Keratinocyte (primary cell): ENCODE results near the gene BMP7. TPM values are rescaled to one million over a fixed set of nuclear protein-coding genes. Genes with fewer than 3 reads are reported as not detected.

Source experiments
- DNase-seq: peaks from one replicate; pipeline ENCODE4 v3.0.0-alpha.2; 2011; ENCODE audit warnings: low read depth, missing footprints, low spot score
- FAIRE-seq: peaks from 2 replicates; lab custom pipeline; 2011; peaks lifted over from hg19 to GRCh38; lab: Jason Lieb, UNC
- H2AFZ ChIP-seq: 2 replicates; pipeline ENCODE4 v1.6.0; 2012; ENCODE audit warnings: low read length, control low read depth, inconsistent platforms; ENCODE audit not compliant: control insufficient read depth
- H3K27ac ChIP-seq: 2 replicates; pipeline ENCODE4 v1.5.1; 2011; ENCODE audit warnings: low read length; ENCODE audit not compliant: control insufficient read depth, insufficient read depth
- H3K27me3 ChIP-seq: 3 replicates; pipeline ENCODE4 v1.6.0; 2011; ENCODE audit warnings: low read length; ENCODE audit not compliant: control insufficient read depth, insufficient read depth; ENCODE audit errors: extremely low read depth
- H3K36me3 ChIP-seq, 2 experiments: 2 replicates in 1 of 2; 3 replicates in 1 of 2; pipeline ENCODE4 v1.5.1; 2011; ENCODE audit warnings: low read length in 2 of 2, mild to moderate bottlenecking in 1 of 2; ENCODE audit not compliant: control insufficient read depth in 2 of 2, insufficient read depth in 2 of 2; ENCODE audit errors: extremely low read depth in 1 of 2
- H3K4me1 ChIP-seq: 3 replicates; pipeline ENCODE4 v1.5.1; 2011; ENCODE audit warnings: low read length; ENCODE audit not compliant: control insufficient read depth, insufficient read depth; ENCODE audit errors: extremely low read depth
- H3K4me2 ChIP-seq: 3 replicates; pipeline ENCODE4 v1.6.0; 2011; ENCODE audit warnings: low read depth, low read length; ENCODE audit not compliant: control insufficient read depth, insufficient read depth; ENCODE audit errors: extremely low read depth
- H3K4me3 ChIP-seq, 3 experiments: fragments of 200-600 bp in 1 of 3; sonication (generic) in 1 of 3; 2 replicates in 2 of 3; 3 replicates in 1 of 3; pipeline ENCODE4 v1.5.1; 2011 to 2016; ENCODE audit warnings: low read length in 3 of 3, mild to moderate bottlenecking in 3 of 3, control low read depth in 2 of 3, inconsistent platforms in 1 of 3, low read depth in 1 of 3, mixed read lengths in 1 of 3, mixed run types in 1 of 3, moderate library complexity in 1 of 3; ENCODE audit not compliant: control insufficient read depth in 2 of 3, insufficient read depth in 2 of 3; ENCODE audit errors: extremely low read depth in 1 of 3
- H3K79me2 ChIP-seq: 2 replicates; pipeline ENCODE4 v1.6.0; 2012; ENCODE audit warnings: low read length; ENCODE audit not compliant: control insufficient read depth, insufficient read depth
- H3K9ac ChIP-seq: 3 replicates; pipeline ENCODE4 v1.6.0; 2011; ENCODE audit warnings: low read length; ENCODE audit not compliant: control insufficient read depth, insufficient read depth; ENCODE audit errors: extremely low read depth
- H3K9me1 ChIP-seq: 3 replicates; pipeline ENCODE4 v1.6.0; 2011; ENCODE audit warnings: low read length; ENCODE audit not compliant: control insufficient read depth, insufficient read depth; ENCODE audit errors: extremely low read depth
- H3K9me3 ChIP-seq: 2 replicates; pipeline ENCODE4 v1.5.1; 2012; ENCODE audit warnings: low read depth, low read length; ENCODE audit not compliant: control insufficient read depth
- H4K20me1 ChIP-seq: 3 replicates; pipeline ENCODE4 v1.6.0; 2011; ENCODE audit warnings: low read length; ENCODE audit not compliant: control insufficient read depth, insufficient read depth; ENCODE audit errors: extremely low read depth
- CTCF ChIP-seq, 3 experiments: IDR thresholded peaks in 1 of 3; conservative IDR thresholded peaks in 1 of 3; optimal IDR thresholded peaks in 1 of 3; 2 replicates in 2 of 3; 3 replicates in 1 of 3; pipeline versions ENCODE3 to v1.5.1; 2011; ENCODE audit warnings: low read length in 3 of 3, mild to moderate bottlenecking in 3 of 3, moderate library complexity in 2 of 3, control low read depth in 1 of 3, inconsistent platforms in 1 of 3; ENCODE audit not compliant: insufficient read depth in 2 of 3; ENCODE audit errors: extremely low read depth in 1 of 3
- EZH2 ChIP-seq: IDR thresholded peaks from one replicate; pipeline ENCODE4 v1.6.1; 2012; ENCODE audit warnings: inconsistent platforms, mild to moderate bottlenecking, low read length, moderate library complexity
- dilution Hi-C: fragments of 300-500 bp; cut with MboI; formaldehyde crosslinking; loops from one replicate; pipeline ENCODE4 v1.7.0; 2020; ENCODE audit warnings: low sequenced_read_pairs; ENCODE audit not compliant: extremely low pct_ligation_motif_present
- polyA plus RNA-seq, 5 experiments: library from polyadenylated mRNA; depleted of rRNA in 3 of 5; stranded (reverse) in 3 of 5; stranded (forward) in 1 of 5; unstranded in 1 of 5; fragments of >200 nt; gene quantifications; 1 replicate in 1 of 5; 2 replicates in 3 of 5; 3 replicates in 1 of 5; pipeline versions ENCODE4 v1.2.1 to v1.2.3, GENCODE V29; 2011 to 2012; ENCODE audit warnings: missing spikeins in 2 of 5, low read depth in 1 of 5, low replicate concordance in 1 of 5

The BMP7 gene
- polyA plus RNA-seq, 1 donor (not counting 4 experiments of a cell fraction or from before 2014, with no cell fraction given), result 0.29 TPM

DNA sequence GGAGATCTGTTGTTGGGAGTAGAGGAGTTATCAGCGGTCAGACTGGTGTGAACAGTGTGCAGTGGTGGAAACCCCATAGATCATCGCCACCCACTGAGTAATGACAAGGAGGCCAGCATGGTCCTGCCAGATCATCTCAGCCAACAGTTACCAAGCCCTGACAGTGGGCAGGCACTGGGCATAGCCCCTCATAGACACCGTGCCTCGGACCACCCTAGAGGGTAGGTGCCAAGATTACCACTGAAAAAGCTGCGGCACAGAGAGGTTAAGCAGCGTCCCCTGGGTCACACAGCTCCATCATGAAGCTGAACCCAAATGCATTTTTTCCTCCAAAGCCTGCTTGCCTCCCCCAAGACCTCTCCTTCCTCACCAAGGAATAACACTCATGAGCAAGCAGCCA, 21.5 kb upstream of the BMP7 start:
- H3K4me2 ChIP-seq, result no peak overlapping the region
- dilution Hi-C loops, result no loop called here
- no peak for FAIRE-seq

DNA sequence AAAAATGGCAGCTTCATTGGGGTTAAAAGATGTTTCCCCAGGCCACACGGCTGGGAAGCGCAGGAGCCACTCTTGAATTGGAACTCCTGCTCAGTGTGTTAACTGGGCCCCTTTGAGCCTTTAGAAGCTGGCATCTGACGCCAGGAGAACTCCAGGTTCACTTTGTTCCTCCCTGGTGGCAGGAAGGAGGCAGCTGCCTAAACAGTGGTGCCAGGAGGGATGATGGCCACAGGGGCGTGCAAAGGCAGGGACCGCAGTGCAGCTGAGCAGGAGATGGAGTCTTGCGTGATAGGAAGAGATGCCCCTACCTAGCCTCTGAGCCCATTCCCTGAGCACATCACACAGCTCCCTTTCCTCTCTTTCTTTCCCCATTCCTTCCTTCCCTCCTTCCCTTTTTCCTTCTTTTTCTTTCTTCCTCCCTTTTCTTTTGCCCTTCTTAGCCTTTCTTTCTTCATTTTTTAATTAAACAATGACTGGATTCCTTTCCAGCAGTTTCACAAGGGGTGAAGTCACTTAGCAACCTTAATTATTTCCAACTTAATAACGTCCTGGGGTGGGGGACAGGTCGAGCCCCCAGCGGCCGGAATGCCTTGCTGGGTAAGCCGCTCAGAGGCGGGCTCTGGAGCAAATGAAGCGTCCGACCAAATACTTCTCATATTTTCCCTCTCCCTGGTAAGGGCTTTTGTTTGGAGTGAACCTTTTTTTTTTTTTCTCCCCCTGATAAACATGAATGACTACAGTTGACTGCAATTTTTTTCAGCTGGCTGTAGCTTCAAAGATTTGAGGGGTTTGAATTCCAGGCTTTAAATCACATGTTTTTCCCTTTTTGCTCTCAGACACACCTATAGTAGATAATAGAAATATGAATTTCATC, 20.8 kb upstream of the BMP7 start:
- Histone ChIP-seq H3K9me3 (no peaks in the 10 kb centered on the region), H3K27me3 (peaks cover 73% of the 10 kb centered on the region), H3K27ac (no peak overlapping the region), H3K79me2 (no peaks in the 10 kb centered on the region), H3K36me3 (no peaks in the 10 kb centered on the region), H2AFZ (no peak overlapping the region), H3K4me1 (no peaks in the 10 kb centered on the region), H4K20me1 (no peaks in the 10 kb centered on the region), H3K4me3 (no peak overlapping the region), H3K9ac (no peak overlapping the region), H3K4me2 (no peak overlapping the region), H3K9me1 (no peaks in the 10 kb centered on the region)
- dilution Hi-C loops, result no loop called here
- DNase-seq, result no peak
- no peak for FAIRE-seq
- TF ChIP-seq CTCF (optimal IDR thresholded peaks at IDR 0.05 in 1 of 3, IDR thresholded peaks at IDR 0.05 in 1 of 3, conservative IDR thresholded peaks at IDR 0.05 in 1 of 3; ENCODE audit: extremely low read depth in 1 of 3, insufficient read depth in 2 of 3, low read length in 3 of 3), result no peak
- no peak for TF ChIP-seq EZH2

More for the DNA sequence above, 21.5 kb upstream of the BMP7 start:
- Histone ChIP-seq H3K27ac (no peak overlapping the region), H3K27me3 (peaks cover 74% of the 10 kb centered on the region), H2AFZ (no peak overlapping the region), H3K36me3 (no peaks in the 10 kb centered on the region), H3K4me1 (no peaks in the 10 kb centered on the region), H3K4me3 (no peak overlapping the region), H3K9me1 (no peaks in the 10 kb centered on the region), H3K9ac (no peak overlapping the region), H3K9me3 (no peaks in the 10 kb centered on the region), H3K79me2 (no peaks in the 10 kb centered on the region), H4K20me1 (no peaks in the 10 kb centered on the region)
- no peak for DNase-seq
- TF ChIP-seq EZH2 (no peak), CTCF (optimal IDR thresholded peaks at IDR 0.05 in 1 of 3, IDR thresholded peaks at IDR 0.05 in 1 of 3, conservative IDR thresholded peaks at IDR 0.05 in 1 of 3; ENCODE audit: extremely low read depth in 1 of 3, insufficient read depth in 2 of 3, low read length in 3 of 3) (no peak)
